Spleen (tissue), 7 donors: ENCODE data around the gene TACC2.

Experiments
- CTCF ChIP-seq, 11 experiments: fragments of 200-600 bp in 7 of 11; fragments of 450-650 bp in 4 of 11; sonication (generic) in 4 of 11; IDR thresholded peaks in 8 of 11; conservative IDR thresholded peaks in 3 of 11; 1 replicate in 7 of 11; 2 replicates in 4 of 11; pipeline versions ENCODE4 v1.4.0 to v1.8.0; 2016 to 2021; ENCODE audit warnings: antibody characterized with exemption in 11 of 11, inconsistent platforms in 4 of 11, mild to moderate bottlenecking in 1 of 11
- POLR2A ChIP-seq, 3 donors: fragments of 450-650 bp; IDR thresholded peaks; one replicate each; pipeline ENCODE4 v1.5.1; 2017; ENCODE audit warnings: antibody characterized with exemption in 3 of 3, mild to moderate bottlenecking in 1 of 3
- donor health status: DM: no; HTN: no; CAD: no; lungs with moderate emphysema.
- donor health status: DM: no; HTN: no; CAD: no.
- donor health status: DM: no; HTN: no; CAD: no.

- TF ChIP-seq CTCF (IDR thresholded peaks at IDR 0.05 in 8 of 11, conservative IDR thresholded peaks at IDR 0.05 in 3 of 11): no peak
- TF ChIP-seq POLR2A (IDR thresholded peaks at IDR 0.05): no peak
Measured at GRCh38 chr10:121988361-121989324, at the start of gene TACC2.
